Measurements from ENCODE around the gene EIF2B2.
"Not testable (repeated sequence)": the region's sequence is repeated elsewhere in the genome, so short reads cannot be mapped to it uniquely, and the experiment has no call there.

Gene EIF2B2

GRCh38 chr14:74995781-74996180 lies 6.9 kb upstream of the EIF2B2 start:
- DNase-seq: not testable (repeated sequence)

- no peak for DNase-seq
Observed at GRCh38 chr14:75001261-75001660, 1.5 kb upstream of the EIF2B2 start.

GRCh38 chr14:75001899-75002298 lies 822 bp upstream of the EIF2B2 start:
- DNase-seq: no peak

- DNase-seq: no peak
Observed at GRCh38 chr14:75003250-75004027, 718 bp downstream of the EIF2B2 start.

GRCh38 chr14:75005357-75005756 lies 2.6 kb downstream of the EIF2B2 start:
- DNase-seq: no peak

- no peak for DNase-seq
Observed at GRCh38 chr14:75009176-75009575, 6.5 kb downstream of the EIF2B2 start.

GRCh38 chr14:75010472-75011093 lies 7.9 kb downstream of the EIF2B2 start:
- no peak for DNase-seq

GRCh38 chr14:75011356-75011994 lies 8.8 kb downstream of the EIF2B2 start:
- DNase-seq: peak; percentile 72

GRCh38 chr14:75013290-75013689 lies 10.6 kb downstream of the EIF2B2 start:
- no peak for DNase-seq

GRCh38 chr14:75015496-75015895 lies 12.8 kb downstream of the EIF2B2 start:
- no peak for DNase-seq

- DNase-seq: no peak
Observed at GRCh38 chr14:75016815-75017214, 14.1 kb downstream of the EIF2B2 start.

- no peak for DNase-seq
Observed at GRCh38 chr14:75018694-75019093, 16.0 kb downstream of the EIF2B2 start.

- no peak for DNase-seq
Observed at GRCh38 chr14:75022655-75023054, 19.9 kb downstream of the EIF2B2 start.

- DNase-seq: no peak
Observed at GRCh38 chr14:75023108-75023507, 20.4 kb downstream of the EIF2B2 start.

GRCh38 chr14:75025082-75025481 lies 22.4 kb downstream of the EIF2B2 start:
- no peak for DNase-seq

GRCh38 chr14:75025876-75026275 lies 23.2 kb downstream of the EIF2B2 start:
- DNase-seq: no peak

- no peak for DNase-seq
Observed at GRCh38 chr14:75030147-75030546, 27.4 kb downstream of the EIF2B2 start.

- DNase-seq: no peak
Observed at GRCh38 chr14:75032939-75033338, 30.2 kb downstream of the EIF2B2 start.

- DNase-seq: no peak
Observed at GRCh38 chr14:75040507-75040906, 37.8 kb downstream of the EIF2B2 start.

- DNase-seq: no peak
Observed at GRCh38 chr14:75040959-75041358, 38.2 kb downstream of the EIF2B2 start.

- no peak for DNase-seq
Observed at GRCh38 chr14:75041613-75042012, 38.9 kb downstream of the EIF2B2 start.

- DNase-seq: peak; percentile 29
Observed at GRCh38 chr14:75042035-75042434, 39.3 kb downstream of the EIF2B2 start.

- DNase-seq: peak; percentile 85
Observed at GRCh38 chr14:75044322-75044721, 41.6 kb downstream of the EIF2B2 start.

- no peak for DNase-seq
Observed at GRCh38 chr14:75044752-75045151, 42.0 kb downstream of the EIF2B2 start.
